HPDE6-E6E7 (cell line): Measurements from ENCODE around the gene LPIN3.
A peak's percentile ranks its signal among the peaks of the same experiment; 100 is the strongest.

Experiments used
- DNase-seq: peaks from one replicate; pipeline ENCODE4 v3.0.0; 2011; ENCODE audit warnings: missing footprints; ENCODE audit errors: extremely low spot score

Gene LPIN3

GRCh38 chr20:41320441-41320840, 20.2 kb upstream of the LPIN3 start:
- no peak for DNase-seq

GRCh38 chr20:41320976-41321375, 19.6 kb upstream of the LPIN3 start:
- DNase-seq: no peak

GRCh38 chr20:41327178-41327577, 13.4 kb upstream of the LPIN3 start:
- no peak for DNase-seq

- peak; percentile 98 for DNase-seq
These were observed 10.9 kb upstream of the LPIN3 start for GRCh38 chr20:41329435-41330342.

- DNase-seq: no peak
These were observed 10.3 kb upstream of the LPIN3 start for GRCh38 chr20:41330343-41330720.

- no peak for DNase-seq
These were observed 9.7 kb upstream of the LPIN3 start for GRCh38 chr20:41330941-41331340.

- no peak for DNase-seq
These were observed 8.9 kb upstream of the LPIN3 start for GRCh38 chr20:41331731-41332130.

- DNase-seq: no peak
These were observed 6.6 kb upstream of the LPIN3 start for GRCh38 chr20:41334036-41334435.

GRCh38 chr20:41334443-41335421, 5.9 kb upstream of the LPIN3 start:
- no peak for DNase-seq

GRCh38 chr20:41335591-41335990, 5.0 kb upstream of the LPIN3 start:
- DNase-seq: no peak

GRCh38 chr20:41336711-41337492, 3.7 kb upstream of the LPIN3 start:
- DNase-seq: no peak

GRCh38 chr20:41339957-41340326, 679 bp upstream of the LPIN3 start:
- peak; percentile 99 for DNase-seq

- no peak for DNase-seq
These were observed 2.1 kb downstream of the LPIN3 start for GRCh38 chr20:41342474-41343464.

- no peak for DNase-seq
These were observed 3.9 kb downstream of the LPIN3 start for GRCh38 chr20:41344477-41344876.

GRCh38 chr20:41344938-41345728, 4.5 kb downstream of the LPIN3 start:
- no peak for DNase-seq

GRCh38 chr20:41345729-41346067, 5.1 kb downstream of the LPIN3 start:
- no peak for DNase-seq

- DNase-seq: no peak
These were observed 7.2 kb downstream of the LPIN3 start for GRCh38 chr20:41347523-41348429.

GRCh38 chr20:41348430-41349172, 8.0 kb downstream of the LPIN3 start:
- no peak for DNase-seq
